Liver (tissue), 3 donors: ENCODE data around the gene MAGI1.

Source experiments
- CTCF ChIP-seq: fragments of 150-350 bp; IDR thresholded peaks from 2 replicates; pipeline ENCODE4 v1.5.1; 2017; ENCODE audit warnings: improper control_type of control experiment, low read depth, low read length; ENCODE audit not compliant: missing input control
- EGR1 ChIP-seq, 2 donors: IDR thresholded peaks; 2 replicates each; pipeline ENCODE4 v1.6.1; 2016 to 2018; ENCODE audit warnings: antibody characterized with exemption in 2 of 2, low read depth in 2 of 2
- FOXA1 ChIP-seq: IDR thresholded peaks from 2 replicates; pipeline ENCODE4 v1.6.1; 2016; ENCODE audit warnings: antibody characterized with exemption
- GABPA ChIP-seq, 2 donors: IDR thresholded peaks in 1 of 2; conservative IDR thresholded peaks in 1 of 2; 2 replicates each; pipeline ENCODE4 v1.6.1; 2016; ENCODE audit warnings: antibody characterized with exemption in 2 of 2, mild to moderate bottlenecking in 1 of 2, moderate library complexity in 1 of 2
- JUND ChIP-seq, 2 donors: IDR thresholded peaks; 2 replicates each; pipeline ENCODE4 v1.6.1; 2016; ENCODE audit warnings: antibody characterized with exemption in 2 of 2
- MAX ChIP-seq: IDR thresholded peaks from 2 replicates; pipeline ENCODE4 v1.6.1; 2016; ENCODE audit warnings: antibody characterized with exemption
- NR2F2 ChIP-seq: IDR thresholded peaks from 2 replicates; pipeline ENCODE4 v1.6.1; 2016; ENCODE audit warnings: antibody characterized with exemption
- REST ChIP-seq: IDR thresholded peaks from 2 replicates; pipeline ENCODE4 v1.6.1; 2016; ENCODE audit warnings: antibody characterized with exemption, mild to moderate bottlenecking
- RXRA ChIP-seq, 2 donors: IDR thresholded peaks; 2 replicates each; pipeline ENCODE4 v1.6.1; 2017 to 2018; ENCODE audit warnings: antibody characterized with exemption in 2 of 2, mild to moderate bottlenecking in 1 of 2
- SP1 ChIP-seq: IDR thresholded peaks from 2 replicates; pipeline ENCODE4 v1.6.1; 2018; ENCODE audit warnings: antibody characterized with exemption, mild to moderate bottlenecking
- TAF1 ChIP-seq: conservative IDR thresholded peaks from 2 replicates; pipeline ENCODE4 v1.6.1; 2016; ENCODE audit warnings: antibody characterized with exemption, mild to moderate bottlenecking
- YY1 ChIP-seq: IDR thresholded peaks from 2 replicates; pipeline ENCODE4 v1.6.1; 2016; ENCODE audit warnings: antibody characterized with exemption, mild to moderate bottlenecking
- donor health status: healthy.
- donor health status: healthy.

- TF ChIP-seq CTCF: no peak
- no peak for TF ChIP-seq JUND (IDR thresholded peaks at IDR 0.05)
- TF ChIP-seq NR2F2: no peak
- no peak for TF ChIP-seq RXRA (IDR thresholded peaks at IDR 0.05)
- no peak for TF ChIP-seq GABPA (IDR thresholded peaks at IDR 0.05 in 1 of 2, conservative IDR thresholded peaks at IDR 0.05 in 1 of 2)
- TF ChIP-seq EGR1 (IDR thresholded peaks at IDR 0.05; ENCODE audit: low read depth in 2 of 2): no peak
- TF ChIP-seq REST: no peak
- no peak for TF ChIP-seq FOXA1
- no peak for TF ChIP-seq YY1
- TF ChIP-seq TAF1: no peak
- no peak for TF ChIP-seq SP1
- TF ChIP-seq MAX: no peak
Observed at GRCh38 chr3:65539616-65540015, 499.1 kb downstream of the MAGI1 start.
